MCF 10A (cell line): Measurements from ENCODE around the gene CCDC183. TPM values are rescaled to one million over a fixed set of nuclear protein-coding genes. Genes with fewer than 3 reads are reported as not detected.
A peak's percentile ranks its signal among the peaks of the same experiment; 100 is the strongest.

Experiments used
- BruUV-seq: library from RNA; stranded (reverse); fragments of 400-500 nt; replicated peaks from 2 replicates; lab custom pipeline; 2021; lab: Mats Ljungman, UMichigan
- CTCF ChIA-PET: fragments of 300-600 bp; sonication (Branson Sonifier 250); formaldehyde crosslinking; extraction: SDS; loops from one replicate; lab custom pipeline; 2021; ENCODE audit warnings: antibody characterized with exemption, inconsistent platforms; lab: Yijun Ruan, JAX
- POLR2A ChIA-PET: fragments of 300-600, 350-650 bp; sonication (Branson Sonifier 250); formaldehyde crosslinking; extraction: SDS; loops from one replicate; lab custom pipeline; 2020; ENCODE audit warnings: antibody characterized with exemption, inconsistent platforms; lab: Yijun Ruan, JAX
- DNase-seq: peaks from one replicate; pipeline ENCODE4 v3.0.0-alpha.2; 2018; ENCODE audit not compliant: unreplicated experiment
- H3K27ac Mint-ChIP-seq: one replicate; pipeline ENCODE4 v1.8.0; 2022; ENCODE audit warnings: mild to moderate bottlenecking, low read depth, mixed read lengths; ENCODE audit not compliant: unreplicated experiment
- H3K27me3 Mint-ChIP-seq: one replicate; pipeline ENCODE4 v1.8.0; 2022; ENCODE audit warnings: mixed read lengths; ENCODE audit not compliant: insufficient read depth, unreplicated experiment
- H3K36me3 Mint-ChIP-seq: one replicate; pipeline ENCODE4 v1.8.0; 2022; ENCODE audit warnings: mild to moderate bottlenecking, moderate library complexity, mixed read lengths; ENCODE audit not compliant: insufficient read depth, unreplicated experiment
- H3K4me1 Mint-ChIP-seq: one replicate; pipeline ENCODE4 v1.8.0; 2022; ENCODE audit warnings: mixed read lengths; ENCODE audit not compliant: insufficient read depth, unreplicated experiment
- H3K4me3 Mint-ChIP-seq: one replicate; pipeline ENCODE4 v1.8.0; 2022; ENCODE audit warnings: mild to moderate bottlenecking, moderate library complexity, mixed read lengths; ENCODE audit not compliant: unreplicated experiment
- H3K9me3 Mint-ChIP-seq: one replicate; pipeline ENCODE4 v1.8.0; 2022; ENCODE audit warnings: mixed read lengths; ENCODE audit not compliant: unreplicated experiment
- intact Hi-C: fragments of 100-400 bp; cut with micrococcal nuclease; formaldehyde crosslinking; loops from 2 replicates; pipeline ENCODE4 v1.14.1; 2022
- total RNA-seq: library from RNA; stranded (reverse); gene quantifications from 2 replicates; pipeline ENCODE4 v1.2.3, GENCODE V29; 2022
- TF ChIP-seq, protein P1 (sequence below): fragments of 200-600 bp; IDR thresholded peaks from one replicate; pipeline ENCODE4 v1.8.0; 2022; ENCODE audit warnings: antibody characterized with exemption, mild to moderate bottlenecking; ENCODE audit not compliant: unreplicated experiment

The CCDC183 gene
- total RNA-seq, 1 experiment from 2014 or later, result 0.26 TPM

DNA sequence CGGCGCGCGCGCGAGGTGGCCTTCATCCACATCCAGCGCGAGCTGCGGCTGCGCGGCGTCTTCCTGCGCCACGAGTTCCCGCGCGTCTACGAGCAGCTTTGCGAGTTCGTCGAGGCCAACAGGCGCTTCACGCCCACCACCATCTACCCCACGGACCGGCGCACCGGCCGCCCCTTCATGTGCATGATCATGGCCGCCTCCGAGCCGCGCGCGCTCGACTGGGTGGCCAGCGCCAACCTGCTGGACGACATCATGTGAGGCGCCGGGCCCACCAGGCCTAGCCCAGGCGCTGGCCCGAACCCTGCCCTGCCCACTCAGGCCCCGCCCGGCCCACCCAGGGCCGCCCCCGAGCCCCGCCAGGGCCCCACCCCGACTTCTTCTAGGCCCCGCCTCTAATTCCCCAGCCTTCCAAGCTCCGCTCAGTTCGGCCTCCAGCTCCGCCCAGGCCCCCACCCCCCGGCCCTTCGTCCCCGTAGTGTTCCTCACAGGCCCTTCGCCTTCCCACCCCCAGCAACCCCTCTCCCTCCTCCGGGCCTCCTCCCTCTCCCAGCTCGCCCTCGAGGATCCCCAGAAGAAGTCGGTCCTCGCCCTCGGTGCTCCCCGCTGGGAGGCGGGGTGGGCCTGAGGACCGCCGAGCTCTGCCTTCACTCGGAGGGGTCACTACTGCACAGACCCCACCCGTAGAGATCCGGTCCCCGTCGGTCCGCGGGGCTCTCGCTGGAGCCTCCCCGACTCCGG, 51.1 kb downstream of the CCDC183 start:
- TF ChIP-seq, protein P1, sequence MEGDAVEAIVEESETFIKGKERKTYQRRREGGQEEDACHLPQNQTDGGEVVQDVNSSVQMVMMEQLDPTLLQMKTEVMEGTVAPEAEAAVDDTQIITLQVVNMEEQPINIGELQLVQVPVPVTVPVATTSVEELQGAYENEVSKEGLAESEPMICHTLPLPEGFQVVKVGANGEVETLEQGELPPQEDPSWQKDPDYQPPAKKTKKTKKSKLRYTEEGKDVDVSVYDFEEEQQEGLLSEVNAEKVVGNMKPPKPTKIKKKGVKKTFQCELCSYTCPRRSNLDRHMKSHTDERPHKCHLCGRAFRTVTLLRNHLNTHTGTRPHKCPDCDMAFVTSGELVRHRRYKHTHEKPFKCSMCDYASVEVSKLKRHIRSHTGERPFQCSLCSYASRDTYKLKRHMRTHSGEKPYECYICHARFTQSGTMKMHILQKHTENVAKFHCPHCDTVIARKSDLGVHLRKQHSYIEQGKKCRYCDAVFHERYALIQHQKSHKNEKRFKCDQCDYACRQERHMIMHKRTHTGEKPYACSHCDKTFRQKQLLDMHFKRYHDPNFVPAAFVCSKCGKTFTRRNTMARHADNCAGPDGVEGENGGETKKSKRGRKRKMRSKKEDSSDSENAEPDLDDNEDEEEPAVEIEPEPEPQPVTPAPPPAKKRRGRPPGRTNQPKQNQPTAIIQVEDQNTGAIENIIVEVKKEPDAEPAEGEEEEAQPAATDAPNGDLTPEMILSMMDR, result no peak
- no TSS peak for BruUV-seq
- peak; percentile 43 for DNase-seq

DNA sequence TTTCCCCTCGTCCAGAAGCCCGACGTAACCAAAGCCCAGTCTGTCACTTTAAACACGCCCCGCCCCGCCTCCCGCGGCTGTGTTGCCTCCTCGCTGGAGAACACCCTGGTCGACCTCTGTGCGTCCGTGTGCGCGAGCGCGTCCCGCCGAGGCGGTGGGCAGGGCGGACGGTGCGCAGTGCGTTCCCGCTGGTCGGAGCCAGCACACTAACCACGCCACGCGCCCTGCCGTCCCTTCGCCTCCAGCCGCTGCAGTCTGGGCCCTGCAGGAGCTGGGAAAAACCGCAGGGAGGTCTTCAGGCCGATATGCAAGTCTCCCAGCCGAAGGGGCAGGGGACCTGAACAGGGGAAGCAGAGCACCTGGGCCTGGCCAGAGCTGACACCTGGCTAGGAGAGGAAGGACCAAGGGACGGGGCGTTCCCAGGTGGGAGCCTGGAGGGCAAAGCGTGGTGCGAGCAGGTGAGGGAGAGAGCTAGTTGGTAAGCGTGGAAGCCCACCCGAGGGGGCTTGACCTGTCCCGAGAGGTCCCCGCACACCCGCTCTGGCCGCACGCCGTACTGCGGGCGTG, 51.8 kb downstream of the CCDC183 start:
- no peaks in the 10 kb centered on the region for H3K4me1 Mint-ChIP-seq
- no TSS peak for BruUV-seq
- peaks cover 35% of the 10 kb centered on the region for H3K36me3 Mint-ChIP-seq
- TF ChIP-seq, protein P1, result no peak
- ChIA-PET CTCF (interaction anchor here (0.9 to 1.6 kb wide), 5 partner anchors 35 to 187 kb away, joined by 3 to 4 read pairs (median 3); no protein-coding TSS in a partner anchor), POLR2A (interaction anchor here (0.6 to 2.6 kb wide), 19 partner anchors 8 to 562 kb away, joined by 3 to 25 read pairs (median 4); partner anchors contain the start of genes EDF1, FBXW5, RABL6 and TMEM141)
- H3K27me3 Mint-ChIP-seq, result no peaks in the 10 kb centered on the region
- peak overlapping the region; percentile 89 for H3K27ac Mint-ChIP-seq
- peak; percentile 92 for DNase-seq
- intact Hi-C loops, result loop anchor here (10.0 kb wide), 1 partner anchor 97 kb away; the partner anchor contains the start of genes C8G and FBXW5
- peak overlapping the region; percentile 96 for H3K4me3 Mint-ChIP-seq
- no peaks in the 10 kb centered on the region for H3K9me3 Mint-ChIP-seq

More for the DNA sequence above, 51.1 kb downstream of the CCDC183 start:
- Mint-ChIP-seq H3K4me3 (peak overlapping the region; percentile 96), H3K36me3 (peaks cover 37% of the 10 kb centered on the region), H3K4me1 (no peaks in the 10 kb centered on the region), H3K27ac (peak overlapping the region; percentile 89), H3K9me3 (no peaks in the 10 kb centered on the region), H3K27me3 (no peaks in the 10 kb centered on the region)
- intact Hi-C loops, result loop anchor here (10.0 kb wide), 1 partner anchor 98 kb away; the partner anchor contains the start of genes C8G and FBXW5
- ChIA-PET CTCF (interaction anchor here (0.9 to 1.6 kb wide), 3 partner anchors 35 to 188 kb away, joined by 3 to 4 read pairs (median 3); no protein-coding TSS in a partner anchor), POLR2A (interaction anchor here (0.6 to 2.6 kb wide), 11 partner anchors 13 to 394 kb away, joined by 3 to 25 read pairs (median 5); partner anchors contain the start of genes EDF1, RABL6, TMEM141 and TUBB4B)

DNA sequence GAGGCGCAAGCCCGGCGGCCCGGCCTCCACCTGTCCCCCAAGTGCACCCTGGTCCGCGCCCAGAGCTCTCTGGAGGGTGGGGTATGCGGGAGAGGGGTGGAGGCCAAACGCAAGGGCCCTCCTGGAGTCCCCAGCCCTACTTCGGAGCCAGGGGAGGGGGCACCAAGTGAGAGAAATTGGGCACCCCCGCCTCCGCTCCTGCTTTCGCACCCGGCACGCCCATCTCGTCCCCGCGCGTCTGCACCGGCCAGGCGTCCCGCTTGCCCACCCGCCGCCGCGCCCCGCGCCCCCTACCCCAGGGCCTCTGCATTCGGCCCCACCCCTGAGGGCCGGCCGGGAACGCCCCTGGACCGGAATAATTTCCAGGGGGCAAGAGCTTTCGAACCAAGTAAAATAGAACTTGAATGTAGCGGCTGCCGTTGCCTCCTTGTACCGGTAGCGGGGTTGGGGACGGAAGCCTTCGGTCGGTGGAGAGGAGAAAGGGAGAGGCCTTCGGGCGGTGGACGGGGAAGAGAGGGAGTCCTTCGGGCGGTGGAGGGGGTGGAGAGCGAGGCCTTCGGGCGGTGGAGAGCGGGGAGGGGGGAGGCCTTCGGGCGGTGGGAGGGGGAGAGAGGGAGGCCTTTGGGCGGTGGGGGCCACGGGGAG, 52.4 kb downstream of the CCDC183 start:
- TF ChIP-seq, protein P1, result no peak
- intact Hi-C loops, result loop anchor here (10.0 kb wide), 1 partner anchor 96 kb away; the partner anchor contains the start of genes C8G and FBXW5
- Mint-ChIP-seq H3K4me3 (peak overlapping the region; percentile 96), H3K27ac (peak overlapping the region; percentile 89), H3K27me3 (no peaks in the 10 kb centered on the region), H3K36me3 (peaks cover 35% of the 10 kb centered on the region), H3K9me3 (no peaks in the 10 kb centered on the region), H3K4me1 (no peaks in the 10 kb centered on the region)
- peak; percentile 47 for DNase-seq
- POLR2A ChIA-PET, result interaction anchor here (0.6 to 2.6 kb wide), 17 partner anchors 9 to 562 kb away, joined by 3 to 25 read pairs (median 4); partner anchors contain the start of genes EDF1, FBXW5, RABL6 and TMEM141
- CTCF ChIA-PET, result interaction anchor here (0.9 to 1.6 kb wide), 5 partner anchors 36 to 186 kb away, joined by 3 to 4 read pairs (median 3); no protein-coding TSS in a partner anchor
- TSS peak; percentile 86 for BruUV-seq
